C4-2B (cell line): Measurements from ENCODE around the gene KLHL14.

Experiments used
- CTCF ChIP-seq: fragments of 450-650 bp; conservative IDR thresholded peaks from 2 replicates; pipeline ENCODE4 v1.5.1; 2017; ENCODE audit warnings: mild to moderate bottlenecking
- ZFX ChIP-seq: fragments of 450-650 bp; IDR thresholded peaks from 2 replicates; pipeline ENCODE4 v1.6.1; 2017

- TF ChIP-seq CTCF (no peak), ZFX (no peak)
These were observed 50.5 kb downstream of the KLHL14 start for GRCh38 chr18:32722279-32722678.
